DMS53 treated with DMSO at 0.1 percent for 48 hours (cell line): ENCODE results near the gene PFKM.
"Not testable (repeated sequence)": the region's sequence is repeated elsewhere in the genome, so short reads cannot be mapped to it uniquely, and the experiment has no call there.

Experiments
- DNase-seq: peaks from one replicate; lab custom pipeline; 2025; ENCODE audit not compliant: unreplicated experiment; lab: John Stamatoyannopoulos, UW

Gene PFKM

DNA sequence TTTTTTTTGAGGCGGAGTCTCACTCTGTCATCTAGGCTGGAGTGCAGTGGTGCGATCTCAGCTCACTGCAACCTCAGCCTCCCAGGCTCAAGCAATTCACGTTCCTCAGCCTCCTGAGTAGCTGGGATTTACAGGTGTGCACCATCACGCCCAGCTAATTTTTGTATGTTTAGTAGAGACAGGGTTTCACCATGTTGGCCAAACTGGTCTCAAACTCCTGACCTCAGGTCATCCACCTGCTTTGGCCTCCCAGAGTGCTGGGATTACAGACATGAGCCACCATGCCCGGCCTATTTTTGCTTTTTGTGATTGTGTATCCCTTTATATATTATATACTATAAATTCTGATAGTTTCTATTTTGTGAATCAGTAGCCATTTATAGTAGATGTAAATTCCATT is 36.6 kb downstream of the PFKM start:
- DNase-seq: not testable (repeated sequence)

DNA sequence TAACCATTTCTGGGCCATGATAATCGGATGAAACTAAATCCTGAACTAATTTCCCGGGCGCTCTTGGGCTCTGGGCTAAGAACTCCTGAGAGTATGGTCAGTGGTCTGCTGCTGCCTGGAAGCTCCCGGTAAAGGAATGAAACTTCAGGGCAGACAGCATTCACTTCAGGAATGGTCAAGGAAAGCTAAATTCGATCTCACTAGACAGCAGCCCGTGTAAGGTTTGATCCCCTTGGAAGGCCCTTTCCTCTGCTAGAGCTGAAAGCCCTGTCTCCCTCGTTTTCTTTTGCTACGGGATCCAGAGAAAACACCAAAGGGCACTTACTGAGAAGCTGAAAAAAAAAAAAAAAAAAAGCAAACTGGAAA is 37.5 kb downstream of the PFKM start:
- DNase-seq: no peak

DNA sequence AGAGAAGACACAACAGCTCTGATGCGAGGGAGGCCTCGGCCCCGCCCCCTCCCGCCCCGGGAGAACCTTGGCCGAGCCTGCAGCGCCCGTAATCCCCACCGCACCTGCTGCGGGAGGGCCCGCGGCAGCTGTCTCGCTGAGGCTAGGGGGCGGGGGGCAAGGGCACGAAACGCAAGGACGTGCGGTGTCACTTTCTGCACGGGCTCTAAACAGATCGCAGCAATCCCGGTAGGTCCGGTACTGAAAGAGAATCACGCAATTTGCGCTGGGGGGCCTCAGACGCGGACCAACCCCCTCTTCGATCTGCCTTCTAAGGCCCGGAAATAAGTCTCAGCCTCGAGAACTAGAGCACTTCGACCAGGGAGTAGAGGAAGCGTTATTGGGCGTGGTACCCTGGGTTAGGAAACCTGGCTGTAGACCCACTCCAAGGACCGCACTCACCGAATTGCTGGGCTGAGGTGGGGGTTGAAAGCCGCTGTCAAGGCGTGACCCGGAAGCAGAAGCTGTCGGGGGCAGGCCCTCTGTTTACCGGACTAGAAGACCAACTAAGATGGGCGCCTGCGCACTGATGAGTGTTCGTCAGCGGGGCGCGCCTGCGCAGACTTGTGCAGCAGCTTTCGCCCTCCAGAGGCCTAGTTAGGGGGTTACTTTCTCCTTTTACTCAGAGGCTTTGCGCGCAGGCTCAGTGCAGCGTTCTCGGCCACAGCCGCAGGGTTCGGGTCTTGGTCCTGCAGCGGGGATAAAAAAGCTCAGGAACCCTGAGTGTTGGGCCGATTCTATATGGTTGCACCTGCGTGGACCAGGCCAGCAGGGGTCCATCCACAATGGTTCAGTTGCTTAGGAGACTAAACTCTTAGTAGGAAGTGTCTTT is 38.1 kb downstream of the PFKM start, which contains the start of gene ASB8:
TSS of gene ASB8 (minus strand) at position 498 of the 871 bp plus-strand sequence. CDS start 4,019 bp downstream, outside the sequence.
- peak; percentile 100 for DNase-seq

DNA sequence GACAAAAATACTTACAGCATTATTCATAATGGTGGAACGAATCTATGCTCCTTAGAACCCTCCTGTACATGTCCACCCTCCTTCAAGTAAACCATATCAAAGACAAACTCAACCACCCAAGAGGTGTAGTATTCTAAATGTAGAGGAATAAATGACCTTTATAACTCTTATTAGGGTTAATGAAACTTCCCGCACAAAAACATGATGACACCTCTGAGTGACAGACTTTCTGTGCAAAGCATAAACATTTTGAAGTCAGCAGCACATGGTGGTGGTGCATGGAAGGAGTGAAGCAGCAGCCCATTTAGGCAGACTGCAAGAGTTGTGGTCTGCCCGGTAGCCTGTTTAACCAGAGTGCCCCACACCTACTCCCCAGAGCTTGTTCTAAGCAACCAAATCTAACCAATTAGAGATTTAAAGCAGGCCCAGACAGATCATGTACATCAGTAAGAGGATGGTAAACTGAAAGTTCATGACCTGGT is 38.8 kb downstream of the PFKM start:
- DNase-seq: no peak

DNA sequence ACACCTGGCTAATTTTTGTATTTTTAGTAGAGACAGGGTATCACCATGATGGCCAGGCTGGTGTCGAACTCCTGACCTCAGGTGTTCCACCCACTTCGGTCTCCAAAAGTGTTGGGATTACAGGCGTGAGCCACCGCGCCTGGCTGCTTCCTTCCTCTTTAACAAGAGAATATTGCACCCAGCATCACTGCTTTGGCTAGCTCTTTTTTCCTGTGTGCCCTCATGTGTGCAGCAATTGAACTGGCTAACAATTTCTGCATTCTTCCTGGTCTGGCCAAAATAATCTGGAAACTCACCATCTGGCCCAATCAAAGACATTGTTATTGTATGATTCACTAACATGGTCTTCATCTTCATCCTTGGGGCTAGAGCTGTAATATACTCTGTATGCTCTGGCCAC is 40.9 kb downstream of the PFKM start:
- DNase-seq: no peak

DNA sequence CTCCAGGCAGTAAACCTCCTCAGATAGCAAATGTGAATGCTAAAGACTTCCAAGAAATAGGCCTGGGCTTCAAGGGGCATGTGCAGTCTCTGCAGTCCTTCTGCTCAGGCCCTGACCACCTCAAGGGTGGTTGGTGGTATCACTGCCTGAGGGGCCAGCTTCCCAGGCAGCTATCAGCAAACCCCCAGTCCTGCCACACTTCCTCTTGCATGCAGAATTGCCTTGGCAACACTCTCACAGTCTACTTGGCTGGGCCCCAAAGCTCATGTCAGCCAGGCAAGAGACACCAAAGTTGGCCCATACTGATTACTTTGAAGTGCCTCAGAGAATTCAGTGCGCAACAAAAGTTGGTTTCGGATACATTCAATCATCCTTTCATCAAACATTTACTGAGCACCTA is 41.6 kb downstream of the PFKM start:
- DNase-seq: no peak

DNA sequence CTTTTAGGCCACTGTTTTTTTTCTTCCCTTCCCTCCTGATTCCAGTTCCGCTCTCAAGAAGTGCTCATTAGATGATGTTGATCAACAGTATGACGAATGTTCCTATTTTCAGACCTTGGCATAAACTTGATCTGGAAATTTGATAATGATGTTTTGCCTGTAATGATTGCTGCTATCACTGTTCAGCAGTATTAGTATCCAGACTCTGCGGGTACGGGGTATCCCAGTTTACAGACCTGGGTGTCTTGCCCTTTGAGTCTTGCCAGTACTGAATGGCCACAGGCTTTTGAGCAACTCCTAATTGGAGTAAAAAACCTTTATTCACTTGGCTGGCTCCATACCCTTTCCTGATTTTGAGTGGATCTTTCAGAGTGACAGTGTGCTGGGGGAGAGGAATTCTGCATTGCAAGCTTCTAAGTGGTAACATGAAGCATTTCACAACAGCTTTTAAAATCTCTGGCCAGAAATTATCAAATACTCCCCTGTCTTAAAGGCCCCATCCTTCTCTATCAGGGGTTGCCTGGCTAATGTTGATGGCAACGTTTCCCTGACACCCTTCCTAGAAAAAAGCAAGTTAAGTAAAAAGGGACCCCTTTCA is 44.1 kb downstream of the PFKM start:
- no peak for DNase-seq

DNA sequence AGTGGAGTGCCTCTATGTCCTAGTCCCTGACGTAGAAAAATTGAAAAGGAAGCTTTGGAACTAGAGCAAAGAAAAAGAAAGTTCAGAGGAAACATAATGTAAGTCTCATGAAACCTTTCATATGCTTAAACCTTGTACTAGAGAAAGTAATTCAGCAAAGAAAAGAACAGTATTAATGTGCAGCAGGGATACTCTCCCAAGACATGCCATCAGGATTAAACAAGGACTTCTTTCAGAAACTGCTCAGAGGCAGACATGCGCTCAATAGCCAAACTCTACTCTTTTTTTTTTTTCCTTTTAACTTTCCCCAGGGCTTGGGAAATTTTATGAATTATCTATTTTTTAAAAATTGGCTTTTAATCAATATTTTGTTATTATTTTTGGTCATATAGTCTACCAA is 45.3 kb downstream of the PFKM start:
- DNase-seq: no peak

DNA sequence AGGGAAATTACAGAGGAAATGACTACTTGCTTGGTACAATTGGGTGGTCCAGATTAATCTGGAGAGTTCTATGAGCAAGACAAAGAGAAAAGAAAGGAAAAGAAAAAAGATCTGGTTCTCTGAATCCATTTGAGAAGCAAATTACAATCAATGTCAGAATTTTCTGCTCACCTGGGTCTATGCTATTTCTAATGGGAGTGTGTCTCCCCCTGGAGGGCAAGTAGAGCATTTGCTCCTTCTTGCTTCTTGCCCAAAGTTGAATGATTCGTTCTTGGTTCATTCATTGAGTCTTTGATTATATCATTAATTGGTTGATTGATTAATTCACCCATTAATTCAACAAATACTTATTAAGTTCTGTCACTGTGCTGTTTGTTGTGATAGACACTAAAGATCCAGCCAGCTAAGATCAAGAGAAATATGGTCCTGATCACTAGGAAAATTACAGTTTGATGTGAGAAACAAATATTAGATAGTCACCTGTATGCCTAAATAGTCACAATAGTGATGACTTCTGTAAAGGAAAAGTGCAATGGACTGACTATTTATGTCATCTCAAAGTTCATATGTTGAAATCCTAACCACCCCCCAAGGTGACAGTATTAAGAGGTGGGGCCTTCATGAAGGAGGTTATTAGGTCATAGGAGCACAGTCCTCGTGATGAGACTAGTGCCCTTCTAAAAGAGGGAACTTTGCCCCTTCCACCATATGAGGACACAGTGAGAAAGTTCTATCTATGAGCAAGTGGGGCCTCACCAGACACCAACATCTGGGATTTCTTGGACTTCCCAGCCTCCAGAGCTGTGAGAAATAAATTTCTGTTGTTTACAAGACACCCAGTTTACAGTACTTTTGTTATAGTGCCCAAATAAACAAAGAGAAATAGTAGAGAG is 46.2 kb downstream of the PFKM start:
- DNase-seq: peak; percentile 76

DNA sequence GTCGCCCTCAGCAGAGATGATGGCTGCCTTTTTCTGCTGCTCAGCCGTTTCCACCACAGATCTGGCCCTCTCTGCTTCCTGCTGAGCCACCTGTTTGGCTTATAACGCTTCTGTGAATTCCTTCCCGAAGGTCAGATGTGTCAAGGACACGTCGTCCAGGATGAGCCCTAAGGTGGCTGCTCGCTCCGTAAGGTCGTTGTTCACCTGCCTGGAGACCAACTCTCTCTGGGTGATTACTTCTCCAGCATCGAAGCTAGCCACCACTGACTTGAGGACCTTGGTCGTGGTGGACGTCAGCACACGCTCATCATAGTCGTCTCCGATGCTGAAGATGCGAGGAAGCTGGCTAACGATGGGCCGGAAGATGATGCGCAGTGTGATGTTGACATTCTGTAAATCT is 49.8 kb downstream of the PFKM start:
- no peak for DNase-seq

DNA sequence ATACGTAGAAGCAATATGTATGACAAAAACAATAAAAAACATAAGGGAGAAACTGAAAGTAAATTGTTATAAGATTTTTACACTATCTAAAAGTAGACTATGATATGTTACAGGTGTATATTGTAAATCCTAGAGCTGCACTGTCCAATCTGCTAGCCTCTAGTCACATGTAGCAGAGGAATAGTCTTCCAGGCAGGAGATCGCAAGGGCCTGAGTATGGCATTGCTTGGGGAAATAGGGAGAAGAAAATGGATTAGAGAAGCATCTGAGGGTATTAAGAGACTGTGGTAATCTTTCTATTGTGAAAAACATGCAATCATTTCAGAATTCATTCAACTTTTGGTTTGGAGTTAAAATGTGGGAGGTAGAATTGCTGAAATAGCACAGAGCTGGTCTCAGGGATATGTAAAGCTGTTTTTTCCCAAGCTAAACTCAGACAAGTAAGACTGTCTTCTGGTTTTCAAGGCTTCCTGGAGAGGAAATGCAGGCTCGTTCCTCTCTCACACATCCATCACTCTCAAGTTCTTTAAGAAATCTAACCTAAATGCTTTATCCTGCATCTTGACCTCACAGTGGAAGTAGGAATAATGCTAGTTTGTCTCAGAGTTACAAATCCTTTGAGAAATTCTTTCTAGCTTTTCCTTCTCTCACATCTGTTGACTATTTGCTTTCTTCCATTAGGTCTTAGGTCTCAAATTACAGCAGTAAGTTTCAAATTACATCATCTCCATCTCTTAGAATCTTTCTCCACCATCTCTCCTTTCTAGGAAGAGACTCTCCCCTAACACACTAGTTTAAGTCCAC is 56.7 kb downstream of the PFKM start:
- DNase-seq: no peak

DNA sequence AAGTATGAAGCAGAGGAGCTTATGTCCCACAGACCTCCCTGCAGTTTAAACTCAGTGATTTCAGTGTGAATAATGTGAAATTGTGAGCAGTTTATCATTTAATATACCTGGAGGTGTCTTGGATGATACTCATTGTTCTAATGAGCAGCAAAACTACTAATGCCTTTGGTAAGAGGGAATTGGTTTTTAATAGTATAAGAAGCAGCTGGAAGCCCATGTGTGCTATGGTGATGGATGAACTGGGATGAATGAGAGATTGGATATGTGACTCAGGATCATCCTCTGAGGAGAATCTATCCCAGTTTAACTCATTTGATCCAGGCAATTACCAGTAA is 57.2 kb downstream of the PFKM start:
- DNase-seq: no peak

DNA sequence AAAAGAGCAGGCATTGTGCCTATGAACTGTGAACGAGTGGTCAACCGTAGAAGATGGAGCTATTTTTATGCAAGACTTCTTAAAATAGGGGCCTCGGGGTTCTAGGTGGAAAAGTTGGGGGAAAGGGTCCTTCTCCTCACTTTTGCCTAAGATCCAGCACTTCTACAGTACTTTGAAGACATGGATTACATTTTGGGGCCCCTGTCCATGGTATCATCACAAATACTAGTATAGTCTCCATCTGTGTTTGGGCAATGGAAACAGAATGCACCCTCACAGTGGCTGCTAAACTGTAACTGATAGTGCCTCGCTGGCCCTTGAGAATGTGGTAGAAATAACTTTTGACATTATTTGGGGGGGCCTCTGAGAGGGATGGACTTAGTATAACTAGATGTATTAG is 58.8 kb downstream of the PFKM start:
- DNase-seq: no peak

DNA sequence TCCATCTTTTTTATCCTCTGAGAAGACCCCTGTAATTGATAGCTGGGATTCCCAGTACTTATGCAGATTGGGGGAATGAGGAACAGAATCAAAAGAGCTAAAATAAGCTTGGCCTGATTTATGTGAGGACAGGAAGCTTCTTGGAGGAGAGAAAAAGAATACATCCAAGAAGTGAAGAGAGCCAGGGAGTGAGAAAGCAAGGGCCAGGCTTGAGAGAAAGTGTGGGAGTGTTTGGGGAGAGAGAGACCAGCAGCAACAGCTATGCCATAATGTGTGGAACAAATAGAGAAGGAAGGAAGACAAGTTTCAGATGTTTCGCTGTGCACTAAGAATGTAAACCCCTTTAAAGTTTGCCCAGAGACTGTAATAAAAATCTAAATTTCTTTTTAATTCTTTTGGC is 60.3 kb downstream of the PFKM start:
- DNase-seq: no peak

DNA sequence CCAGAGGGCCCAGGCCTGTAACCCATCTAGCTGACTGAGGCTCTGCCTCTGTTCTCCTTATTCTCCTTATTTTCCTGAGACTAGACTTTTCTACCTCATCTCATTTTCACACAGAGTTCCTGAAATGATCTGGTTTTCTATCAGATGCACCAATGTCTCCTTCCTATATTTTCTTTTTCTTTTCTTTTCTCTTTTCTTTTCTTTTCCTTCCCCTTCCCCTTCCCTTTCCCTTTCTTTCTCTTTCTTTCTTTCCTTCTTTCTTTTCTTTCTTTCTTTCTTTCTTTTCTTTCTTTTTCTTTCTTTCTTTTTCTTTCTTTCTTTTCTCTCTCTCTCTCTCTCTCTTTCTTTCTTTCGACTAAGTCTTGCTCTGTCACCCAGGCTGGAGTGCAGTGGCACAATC is 61.3 kb downstream of the PFKM start:
- DNase-seq: no peak

DNA sequence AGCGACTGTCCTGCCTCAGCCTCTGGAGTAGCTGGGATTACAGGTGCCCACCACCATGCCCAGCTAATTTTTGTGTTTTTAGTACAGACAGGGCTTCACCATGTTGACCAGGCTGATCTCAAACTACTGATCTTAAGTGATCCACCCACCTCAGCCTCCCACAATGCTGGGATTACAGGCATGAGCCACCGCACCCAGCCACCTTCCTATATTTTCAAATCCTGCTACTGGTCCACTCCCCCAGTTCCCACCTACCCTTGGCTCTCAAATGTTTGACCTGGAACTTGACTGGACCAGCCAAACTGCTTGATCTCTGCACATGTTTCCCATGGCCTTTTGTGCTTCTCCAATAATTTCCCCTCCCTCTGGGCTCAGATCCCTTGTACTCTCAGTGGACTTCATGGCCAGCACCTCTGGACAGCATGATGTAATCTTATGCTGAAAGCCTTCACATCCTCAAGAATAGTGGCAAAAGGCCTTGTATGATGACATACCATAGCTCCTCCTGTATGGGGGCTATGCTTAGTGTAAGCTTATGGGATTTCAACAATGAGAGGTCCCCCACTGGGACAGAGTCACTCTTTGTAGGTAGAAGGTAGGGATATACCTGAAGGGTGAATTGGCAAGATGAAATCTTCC is 61.8 kb downstream of the PFKM start:
- DNase-seq: no peak

DNA sequence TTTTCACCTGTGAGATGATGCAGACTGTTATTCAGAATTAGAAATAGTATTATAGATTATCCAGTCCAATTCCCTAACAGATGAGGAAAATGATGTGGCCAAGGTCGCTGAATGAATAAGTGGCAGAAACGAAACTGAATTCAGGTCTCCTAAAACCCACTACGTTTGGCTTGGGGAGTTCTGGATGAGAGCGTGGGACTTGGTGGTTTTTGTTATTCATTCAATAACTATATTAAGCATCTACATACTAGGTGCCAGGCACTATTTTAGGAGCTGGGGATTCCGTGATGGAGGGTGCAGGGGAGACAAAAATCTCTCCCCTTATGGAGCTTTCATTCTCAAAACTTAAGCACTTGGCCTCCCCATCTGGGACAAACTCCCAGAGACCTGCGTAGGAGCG is 63.5 kb downstream of the PFKM start:
- DNase-seq: no peak

DNA sequence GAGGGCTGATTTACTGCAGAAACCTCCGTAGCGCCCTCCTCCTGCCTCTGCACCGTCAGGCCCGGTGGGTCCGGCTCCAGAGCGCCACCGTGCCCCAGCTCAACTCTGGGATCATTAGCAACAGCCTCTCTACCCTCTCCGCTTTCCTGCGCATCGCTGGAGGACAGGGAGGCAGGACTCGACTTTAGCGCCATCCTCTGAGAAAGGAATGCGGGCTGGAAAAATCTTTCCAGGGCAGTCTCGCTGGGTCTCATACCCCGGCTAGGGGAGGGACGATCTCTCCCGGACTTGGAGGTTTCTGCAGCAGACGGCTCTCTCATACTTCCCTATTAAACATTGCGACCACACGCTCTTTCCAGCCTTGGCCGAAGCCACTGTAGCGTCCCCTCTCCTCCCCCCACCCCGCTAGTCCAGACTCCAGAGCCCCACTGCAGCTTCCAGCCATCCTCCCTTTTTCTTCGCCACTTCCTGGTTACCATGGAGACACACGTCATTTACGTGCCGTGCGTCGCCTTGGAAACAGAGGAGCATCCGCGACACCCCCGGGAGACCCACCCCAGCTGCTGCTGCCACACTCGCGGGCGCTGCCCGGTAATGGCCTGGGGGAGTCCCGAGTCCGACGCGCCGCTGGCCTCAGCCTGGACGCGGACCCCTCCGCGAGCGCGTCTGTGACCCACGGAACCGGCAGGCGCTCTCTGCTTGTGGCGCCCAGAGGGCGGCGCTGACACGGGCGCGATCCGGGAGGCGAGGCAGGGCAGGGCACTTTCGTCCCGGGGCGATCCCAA is 64.1 kb downstream of the PFKM start, which contains the start of gene CCDC184:
TSS of gene CCDC184 (plus strand) at position 554 of the 785 bp plus-strand sequence. CDS start 479 bp downstream, outside the sequence.
- peak; percentile 88 for DNase-seq

DNA sequence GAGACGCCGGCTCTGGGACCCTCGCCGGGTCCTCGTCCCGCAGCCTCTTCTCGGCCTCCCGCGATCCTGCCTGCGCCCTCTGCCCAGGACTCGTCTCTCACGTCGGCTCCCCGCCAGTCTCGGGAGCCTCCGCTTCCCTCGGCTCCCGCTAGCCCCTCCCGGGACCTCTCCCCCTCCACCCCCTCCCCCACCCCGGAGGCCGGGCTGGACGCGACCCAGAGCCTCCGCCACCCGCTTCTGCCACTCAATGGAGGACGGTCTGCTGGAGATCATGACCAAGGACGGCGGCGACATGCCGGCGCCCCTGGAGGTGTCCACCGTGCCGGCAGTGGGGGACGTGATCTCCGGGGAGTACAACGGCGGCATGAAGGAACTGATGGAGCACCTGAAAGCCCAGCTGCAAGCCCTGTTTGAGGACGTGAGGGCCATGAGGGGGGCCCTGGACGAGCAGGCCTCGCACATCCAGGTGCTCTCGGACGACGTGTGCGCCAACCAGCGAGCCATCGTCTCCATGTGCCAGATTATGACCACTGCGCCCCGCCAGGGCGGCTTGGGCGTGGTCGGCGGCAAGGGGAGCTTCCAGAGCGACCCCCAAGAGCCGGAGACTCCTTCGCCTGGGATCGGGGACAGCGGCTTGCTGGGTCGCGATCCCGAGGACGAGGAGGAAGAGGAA is 64.8 kb downstream of the PFKM start:
- no peak for DNase-seq
